AG10803 (cell line): ENCODE measurements around the gene DOCK1.
A peak's percentile ranks its signal among the peaks of the same experiment; 100 is the strongest.

Experiments used
- DNase-seq: peaks from one replicate; pipeline ENCODE4 v3.0.0; 2010; ENCODE audit warnings: low read depth
- H3K4me3 ChIP-seq: 2 replicates; pipeline ENCODE4 v1.5.1; 2011; ENCODE audit warnings: mild to moderate bottlenecking, low read length, control low read depth
- CTCF ChIP-seq: conservative IDR thresholded peaks from 2 replicates; pipeline ENCODE4 v1.5.1; 2011; ENCODE audit warnings: mild to moderate bottlenecking, low read length, control low read depth, inconsistent platforms

DOCK1 gene

DNA sequence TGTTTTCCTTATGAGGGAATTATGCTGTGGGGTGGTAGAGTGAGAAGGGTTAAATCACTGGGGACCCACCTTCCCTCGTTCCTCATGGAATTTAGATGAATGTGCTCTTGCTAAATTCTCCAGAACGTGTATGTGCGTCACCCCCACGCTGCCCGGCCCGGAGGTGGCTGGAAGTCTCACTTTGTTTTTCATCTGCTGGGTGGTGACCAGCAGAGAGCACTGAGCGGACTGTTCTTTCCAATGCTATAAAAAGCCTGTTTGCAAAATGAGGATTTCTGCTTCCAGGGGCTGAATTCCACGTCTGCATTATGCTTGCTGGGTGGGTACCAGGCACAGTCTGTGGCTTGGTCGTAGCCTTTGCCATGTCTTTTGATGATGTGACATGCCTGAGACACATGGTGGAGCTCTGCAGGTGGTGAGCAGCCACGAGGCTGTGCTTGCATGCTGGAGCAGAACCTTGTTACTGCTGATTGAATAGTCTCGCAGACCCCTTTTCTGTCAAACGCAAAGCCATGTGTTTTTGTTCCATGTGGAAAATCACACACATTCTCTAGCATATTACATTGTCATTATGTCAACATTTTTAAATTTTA lies 323.1 kb downstream of the DOCK1 start:
- no peak overlapping the region for H3K4me3 ChIP-seq
- TF ChIP-seq CTCF: no peak
- DNase-seq: peak; percentile 35

GRCh38 chr10:127234306-127234800 lies 329.1 kb downstream of the DOCK1 start:
- no peak overlapping the region for H3K4me3 ChIP-seq
- TF ChIP-seq CTCF: no peak
- DNase-seq: peak; percentile 15

GRCh38 chr10:127236266-127236665 lies 331.0 kb downstream of the DOCK1 start:
- no peak for DNase-seq
- no peak overlapping the region for H3K4me3 ChIP-seq
- TF ChIP-seq CTCF: no peak

DNA sequence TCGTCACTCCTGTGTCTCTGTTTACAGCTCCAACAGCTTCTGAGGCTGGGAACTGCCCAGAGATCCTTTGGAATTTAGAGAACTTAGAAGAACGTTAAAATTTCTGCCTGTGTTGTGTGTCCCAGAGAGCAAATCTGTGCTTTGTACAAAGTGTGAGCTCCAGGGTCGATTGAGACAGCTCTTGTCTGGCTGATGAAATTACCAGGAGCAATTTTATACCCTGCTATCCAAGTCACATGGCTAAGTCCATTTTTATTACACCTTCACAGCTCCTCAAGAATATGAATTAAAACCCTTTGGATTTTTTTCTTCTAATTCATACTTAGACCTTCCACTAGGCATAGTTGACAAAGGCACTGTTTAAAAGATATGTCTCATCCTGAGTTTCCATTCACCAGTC lies 337.7 kb downstream of the DOCK1 start:
- DNase-seq: no peak
- no peak overlapping the region for H3K4me3 ChIP-seq
- no peak for TF ChIP-seq CTCF

DNA sequence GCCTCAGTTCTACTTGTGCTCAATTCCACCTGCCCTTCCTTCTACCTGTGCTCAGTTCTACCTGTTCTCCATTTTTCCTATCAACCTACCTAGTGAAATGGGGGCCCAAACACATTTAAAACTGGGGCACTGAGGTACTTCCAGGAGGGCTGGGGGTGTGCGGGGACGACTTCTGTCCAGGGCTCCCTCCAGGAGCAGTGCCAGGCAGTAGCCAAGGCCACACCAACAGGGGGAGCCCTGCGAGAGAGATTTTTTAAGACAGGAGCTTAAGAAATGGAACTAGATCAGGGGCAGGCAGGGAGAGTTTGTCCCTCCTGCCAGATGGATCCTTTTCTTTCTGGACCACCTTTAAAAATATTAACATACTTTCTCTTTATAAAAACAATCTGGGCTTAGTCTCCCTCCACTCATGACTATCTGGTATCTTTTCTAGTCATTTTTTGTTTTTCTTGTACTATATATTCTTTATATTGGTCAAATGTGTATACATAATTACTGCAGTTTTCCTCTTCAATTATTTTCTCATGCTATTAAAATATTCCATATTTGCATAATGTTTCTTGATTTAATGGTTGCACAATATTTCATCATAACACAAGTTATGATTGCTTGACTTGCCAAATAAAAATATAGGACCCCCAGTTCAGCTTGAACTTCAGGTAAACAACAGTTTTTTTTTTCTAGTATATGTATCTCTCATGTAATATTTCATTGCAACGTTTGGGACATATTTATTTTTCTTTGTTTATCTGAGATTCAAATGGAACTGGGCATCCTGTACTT lies 338.5 kb downstream of the DOCK1 start:
- peak; percentile 31 for DNase-seq
- H3K4me3 ChIP-seq: no peak overlapping the region
- TF ChIP-seq CTCF: peak; percentile 60

- no peak for TF ChIP-seq CTCF
- no peak for DNase-seq
- no peak overlapping the region for H3K4me3 ChIP-seq
These were observed 340.2 kb downstream of the DOCK1 start for GRCh38 chr10:127245456-127245855.

DNA sequence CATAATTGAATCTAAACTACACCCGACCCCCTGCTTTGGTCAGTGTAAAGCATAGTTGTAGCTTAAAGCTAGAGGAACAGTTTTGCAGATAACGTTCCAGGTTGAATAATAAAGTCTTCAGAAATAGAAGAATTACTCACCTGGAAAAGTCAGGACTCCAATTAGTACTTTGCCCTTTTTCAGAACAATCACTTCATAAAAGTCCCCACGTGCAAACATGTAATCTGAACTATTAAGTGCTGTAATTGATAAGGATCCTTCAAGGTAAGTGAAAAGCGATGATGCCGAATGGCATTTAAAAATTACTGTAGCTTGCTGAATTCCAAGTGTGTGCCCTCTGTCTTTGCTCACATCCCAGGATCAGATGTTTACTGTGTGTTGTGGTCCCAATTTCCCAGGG lies 344.8 kb downstream of the DOCK1 start:
- TF ChIP-seq CTCF: no peak
- no peak for DNase-seq

More for the DNA sequence above, 344.8 kb downstream of the DOCK1 start:
- no peak overlapping the region for H3K4me3 ChIP-seq
